Ovary (tissue), 9 donors: ENCODE results near the gene RAC3. TPM values are rescaled to one million over a fixed set of nuclear protein-coding genes. Genes with fewer than 3 reads are reported as not detected.

ENCODE experiments used
- DNase-seq, 5 donors: peaks; one replicate each; pipeline ENCODE4 v3.0.0-alpha.2; 2019 to 2020
- H3K27ac ChIP-seq, 2 donors: fragments of 200-600 bp; one replicate each; pipeline versions ENCODE4 v1.5.1 to v1.8.0; 2019 to 2022
- H3K27me3 ChIP-seq: fragments of 200-600 bp; one replicate; pipeline ENCODE4 v1.8.0; 2022
- H3K36me3 ChIP-seq: fragments of 200-600 bp; sonication (generic); one replicate; pipeline ENCODE4 v1.5.1; 2019
- H3K4me1 ChIP-seq: one replicate; pipeline ENCODE4 v1.8.1; 2013; ENCODE audit warnings: mild to moderate bottlenecking, moderate library complexity; ENCODE audit not compliant: insufficient read depth
- H3K4me3 ChIP-seq: fragments of 200-600 bp; sonication (generic); one replicate; pipeline ENCODE4 v1.5.1; 2017
- H3K9me3 ChIP-seq, 2 donors: fragments of 200-600 bp in 1 of 2; sonication (generic) in 1 of 2; one replicate each; pipeline versions ENCODE4 v1.5.1 to v1.8.1; 2013 to 2019; ENCODE audit warnings: mild to moderate bottlenecking in 1 of 2, moderate library complexity in 1 of 2
- EP300 ChIP-seq: sonication (generic); formaldehyde crosslinking; IDR thresholded peaks from one replicate; pipeline ENCODE4 v1.6.1; 2017; ENCODE audit warnings: antibody characterized with exemption
- POLR2A ChIP-seq: fragments of 450-650 bp; IDR thresholded peaks from one replicate; pipeline ENCODE4 v1.6.1; 2017; ENCODE audit warnings: antibody characterized with exemption, mild to moderate bottlenecking, moderate library complexity
- WGBS, 3 donors: extraction: QIAGEN DNeasy Blood & Tissue Kit in 1 of 3; methylation state at CpG; one replicate each; pipeline versions ENCODE4 v1.1.5 to v1.1.7; 2013 to 2017; 5-methylcytosine and 5-hydroxymethylcytosine counted together
- intact Hi-C, 4 donors: fragments of 100-400 bp; cut with DNase I; formaldehyde crosslinking; loops; one replicate each; pipeline versions ENCODE4 v1.11.0 to v1.15.1; 2022 to 2023
- polyA plus RNA-seq, 2 donors: library from polyadenylated mRNA; stranded (reverse); fragments of 200-250 nt in 1 of 2; fragments of 350-450 nt in 1 of 2; fragmentation: Illumina TruSeq in 1 of 2; extraction: RNeasy Lipid Tissue Mini Kit (QIAGEN cat#74804) in 1 of 2; gene quantifications; one replicate each; pipeline ENCODE4 v1.2.3, GENCODE V29; 2013 to 2014
- total RNA-seq, 7 donors: library from RNA; depleted of rRNA in 2 of 7; stranded (reverse); fragments of >200 nt in 2 of 7; fragmentation: NEBNext Ultra II Directional in 3 of 7; extraction: Animal tissue kit (Norgen Biotek cat#: 25700) in 3 of 7; gene quantifications; one replicate each; pipeline versions ENCODE4 v1.1.0 to v1.2.4, GENCODE V29; 2016 to 2023
- TF ChIP-seq, protein P1 (sequence below), 3 donors: fragments of 450-650 bp in 2 of 3; fragments of 200-600 bp in 1 of 3; IDR thresholded peaks; one replicate each; pipeline versions ENCODE4 v1.5.1 to v1.8.0; 2016 to 2022; ENCODE audit warnings: antibody characterized with exemption in 3 of 3, mild to moderate bottlenecking in 1 of 3
- donor health status: DM: no; HTN: no; CAD: no; lungs with moderate emphysema.
- donor health status: DM: no; HTN: no; CAD: no.
- donor health status: Bipolar disorder and iron deficiency.
- donor health status: DM: yes; HTN: yes; CAD: no.
- donor health status: DM: no; HTN: no; CAD: no.
- donor health status: DM: yes; HTN: yes; CAD: no.

RAC3 gene
- total and polyA plus RNA-seq, 9 donors = 0.40 to 7.8 (median 3.3) TPM

- Histone ChIP-seq H3K27ac (no peak overlapping the region), H3K4me1 (peaks cover 8% of the 10 kb centered on the region), H3K9me3 (no peaks in the 10 kb centered on the region), H3K36me3 (no peaks in the 10 kb centered on the region), H3K27me3 (no peaks in the 10 kb centered on the region), H3K4me3 (peak overlapping the region; percentile 95)
- TF ChIP-seq, protein P1, sequence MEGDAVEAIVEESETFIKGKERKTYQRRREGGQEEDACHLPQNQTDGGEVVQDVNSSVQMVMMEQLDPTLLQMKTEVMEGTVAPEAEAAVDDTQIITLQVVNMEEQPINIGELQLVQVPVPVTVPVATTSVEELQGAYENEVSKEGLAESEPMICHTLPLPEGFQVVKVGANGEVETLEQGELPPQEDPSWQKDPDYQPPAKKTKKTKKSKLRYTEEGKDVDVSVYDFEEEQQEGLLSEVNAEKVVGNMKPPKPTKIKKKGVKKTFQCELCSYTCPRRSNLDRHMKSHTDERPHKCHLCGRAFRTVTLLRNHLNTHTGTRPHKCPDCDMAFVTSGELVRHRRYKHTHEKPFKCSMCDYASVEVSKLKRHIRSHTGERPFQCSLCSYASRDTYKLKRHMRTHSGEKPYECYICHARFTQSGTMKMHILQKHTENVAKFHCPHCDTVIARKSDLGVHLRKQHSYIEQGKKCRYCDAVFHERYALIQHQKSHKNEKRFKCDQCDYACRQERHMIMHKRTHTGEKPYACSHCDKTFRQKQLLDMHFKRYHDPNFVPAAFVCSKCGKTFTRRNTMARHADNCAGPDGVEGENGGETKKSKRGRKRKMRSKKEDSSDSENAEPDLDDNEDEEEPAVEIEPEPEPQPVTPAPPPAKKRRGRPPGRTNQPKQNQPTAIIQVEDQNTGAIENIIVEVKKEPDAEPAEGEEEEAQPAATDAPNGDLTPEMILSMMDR (IDR thresholded peaks at IDR 0.05) = peak; percentile 13 to 70 (median 38)
- no peak for TF ChIP-seq POLR2A
- peak in 4 of 5 donors; percentile 58 to 73 (median 64) for DNase-seq
- intact Hi-C loops = loop anchor here in 2 of 4 donors (2.0 to 10.0 kb wide), 2 partner anchors 63 to 303 kb away; no protein-coding TSS in a partner anchor
- 31 to 39% (median 33%) methylated on average over 25 of the region's 25 CpGs for WGBS, 3 donors
Measured at GRCh38 chr17:82021107-82021899, 10.2 kb upstream of the RAC3 start.

DNA sequence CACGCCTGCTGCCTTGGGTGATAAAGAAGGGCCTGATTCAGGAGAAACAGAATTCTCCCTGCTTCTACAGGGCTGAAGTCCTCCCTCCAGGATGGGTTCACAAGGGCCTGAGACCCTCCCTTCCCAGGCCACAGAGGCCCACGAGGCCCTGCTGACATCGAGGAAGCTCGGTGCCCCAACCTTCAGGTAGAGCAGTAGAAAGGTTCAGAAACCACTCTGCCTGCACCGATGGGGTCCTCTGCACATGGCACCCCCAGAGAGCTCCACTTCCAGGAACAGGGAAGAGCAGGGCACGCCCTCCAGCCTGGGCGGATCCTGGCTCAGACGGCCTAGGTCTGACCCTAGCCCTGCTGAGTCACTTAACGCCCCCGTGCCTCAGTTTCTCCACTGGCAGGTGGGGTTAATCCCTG lies 9.6 kb upstream of the RAC3 start:
- peak overlapping the region; percentile 95 for H3K4me3 ChIP-seq
- H3K4me1 ChIP-seq = peaks cover 8% of the 10 kb centered on the region
- H3K9me3 ChIP-seq = no peaks in the 10 kb centered on the region
- no peaks in the 10 kb centered on the region for H3K36me3 ChIP-seq
- no peaks in the 10 kb centered on the region for H3K27me3 ChIP-seq
- 3 to 9% (median 6%) methylated on average over 9 to 10 of the region's 10 CpGs for WGBS, 3 donors
- H3K27ac ChIP-seq = peak overlapping the region in 1 of 2 donors; percentile 20
- no peak for DNase-seq
- intact Hi-C loops = loop anchor here in 2 of 4 donors (2.0 to 10.0 kb wide), 2 partner anchors 63 to 303 kb away; no protein-coding TSS in a partner anchor
- TF ChIP-seq, protein P1 (IDR thresholded peaks at IDR 0.05) = no peak
- no peak for TF ChIP-seq POLR2A

DNA sequence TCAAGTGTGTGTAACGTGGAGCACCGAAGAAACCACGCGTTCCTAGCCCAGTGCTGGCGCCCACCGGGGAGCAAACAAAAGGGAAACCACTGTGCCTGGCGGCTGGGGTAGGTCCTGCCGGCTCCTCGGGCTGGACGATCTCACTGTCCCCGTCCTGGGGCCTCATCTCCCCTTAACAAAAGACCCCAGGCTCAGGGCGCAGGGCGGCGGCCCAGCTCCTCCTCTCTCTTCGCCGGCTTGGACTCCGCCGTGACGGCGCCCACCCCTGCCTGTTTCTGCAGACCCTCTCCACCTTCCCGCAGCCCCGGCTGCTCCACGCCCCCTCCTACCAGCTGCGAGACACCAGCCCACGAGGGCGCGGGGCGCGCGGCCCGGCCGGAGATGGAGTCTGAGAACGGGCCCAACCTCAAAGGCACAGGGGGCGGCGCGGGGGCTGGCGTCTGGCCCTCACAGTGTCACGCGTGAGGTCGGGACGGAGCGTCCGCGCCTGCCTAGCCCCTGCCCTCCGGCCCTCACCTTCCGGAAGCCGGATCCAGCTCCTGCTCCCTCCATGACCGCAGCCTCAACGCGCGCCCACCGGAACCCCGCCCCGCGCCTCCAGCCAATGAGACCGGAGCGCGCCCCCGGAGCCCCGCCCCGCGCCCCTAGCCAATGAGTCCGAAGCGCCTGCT lies 9.0 kb upstream of the RAC3 start, which contains the start of gene CENPX:
Gene CENPX (minus strand): TSS at position 569 of the 671 bp plus-strand sequence. CDS start 17 bp downstream, at position 552.
- TF ChIP-seq POLR2A = peak; percentile 44
- TF ChIP-seq EP300 = no peak
- H3K27me3 ChIP-seq = no peaks in the 10 kb centered on the region
- H3K4me1 ChIP-seq = peaks cover 8% of the 10 kb centered on the region
- intact Hi-C loops = loop anchor here in 1 of 4 donors (10.0 kb wide), 1 partner anchor 302 kb away; no protein-coding TSS in a partner anchor
- WGBS, 3 donors = 0% methylated on average over 41 to 64 of the region's 64 CpGs
- no peaks in the 10 kb centered on the region for H3K9me3 ChIP-seq
- H3K4me3 ChIP-seq = peak within 1 kb of the TSS; percentile 95
- no peak for DNase-seq
- no peaks in the 10 kb centered on the region for H3K36me3 ChIP-seq
- H3K27ac ChIP-seq = peak within 1 kb of the TSS; percentile 20 to 44

- Histone ChIP-seq H3K27ac (peak within 1 kb of the TSS; percentile 20 to 44), H3K4me3 (peak within 1 kb of the TSS; percentile 95), H3K36me3 (no peaks in the 10 kb centered on the region), H3K9me3 (no peaks in the 10 kb centered on the region), H3K4me1 (peaks cover 8% of the 10 kb centered on the region), H3K27me3 (no peaks in the 10 kb centered on the region)
- intact Hi-C loops = loop anchor here in 1 of 4 donors (10.0 kb wide), 1 partner anchor 302 kb away; no protein-coding TSS in a partner anchor
- no peak for TF ChIP-seq POLR2A
- TF ChIP-seq, protein P1 (IDR thresholded peaks at IDR 0.05) = no peak
- no peak for TF ChIP-seq EP300
- WGBS, 3 donors = 0 to 1% (median 1%) methylated on average over 24 to 42 of the region's 42 CpGs
- peak; percentile 99 to 100 (median 100) for DNase-seq
Measured at GRCh38 chr17:82022981-82023446, 8.5 kb upstream of the RAC3 start, which contains the start of gene LRRC45. TSS of gene LRRC45 (plus strand) at chr17:82023305. CDS start at chr17:82023644, 339 bp downstream.
